Breast epithelium (tissue), 4 donors: ENCODE results near the gene TMEM178A. TPM values are rescaled to one million over a fixed set of nuclear protein-coding genes. Genes with fewer than 3 reads are reported as not detected.

Source experiments
- DNase-seq, 2 donors: peaks; one replicate each; pipeline ENCODE4 v3.0.0-alpha.2; 2019; ENCODE audit warnings: low spot score in 2 of 2
- H3K27ac ChIP-seq, 2 donors: fragments of 200-600 bp; sonication (generic) in 1 of 2; one replicate each; pipeline ENCODE4 v1.5.1; 2016 to 2019; ENCODE audit warnings: mild to moderate bottlenecking in 1 of 2
- H3K27me3 ChIP-seq, 2 donors: fragments of 200-600 bp; sonication (generic) in 1 of 2; one replicate each; pipeline versions ENCODE4 v1.5.1 to v1.6.0; 2017 to 2019; ENCODE audit warnings: control low read depth in 1 of 2, mild to moderate bottlenecking in 1 of 2
- H3K36me3 ChIP-seq: fragments of 200-600 bp; one replicate; pipeline ENCODE4 v1.5.1; 2019
- H3K4me1 ChIP-seq, 2 donors: fragments of 200-600 bp; sonication (generic); one replicate each; pipeline ENCODE4 v1.5.1; 2016 to 2019; ENCODE audit warnings: control low read depth in 1 of 2
- H3K4me3 ChIP-seq, 3 donors: fragments of 200-600 bp; sonication (generic); 1 replicate in 2 of 3; 2 replicates in 1 of 3; pipeline ENCODE4 v1.5.1; 2016 to 2019; ENCODE audit warnings: mild to moderate bottlenecking in 3 of 3, moderate library complexity in 2 of 3
- H3K9me3 ChIP-seq, 2 donors: fragments of 200-600 bp; sonication (generic) in 1 of 2; one replicate each; pipeline ENCODE4 v1.5.1; 2016 to 2019; ENCODE audit warnings: control low read depth in 1 of 2
- CTCF ChIP-seq, 3 donors: fragments of 450-650 bp; IDR thresholded peaks; one replicate each; pipeline ENCODE4 v1.5.1; 2016 to 2017; ENCODE audit warnings: antibody characterized with exemption in 3 of 3, mild to moderate bottlenecking in 3 of 3, moderate library complexity in 3 of 3
- POLR2A ChIP-seq: fragments of 450-650 bp; IDR thresholded peaks from one replicate; pipeline ENCODE4 v1.6.1; 2016; ENCODE audit warnings: antibody characterized with exemption, mild to moderate bottlenecking, moderate library complexity
- POLR2AphosphoS5 ChIP-seq, 3 donors: sonication (generic); formaldehyde crosslinking; IDR thresholded peaks; one replicate each; pipeline ENCODE4 v1.6.1; 2017; ENCODE audit warnings: antibody characterized with exemption in 3 of 3
- intact Hi-C: fragments of 100-400 bp; cut with DNase I; formaldehyde crosslinking; loops from one replicate; pipeline ENCODE4 v1.15.1; 2023; ENCODE audit warnings: low total_unique reads
- total RNA-seq, 3 donors: library from RNA; depleted of rRNA; stranded (reverse); fragments of >200 nt; gene quantifications; one replicate each; pipeline ENCODE4 v1.1.0, GENCODE V29; 2016

TMEM178A gene
- total RNA-seq, 3 donors from 2014 or later: 1.9 to 9.4 (median 3.6) TPM

DNA sequence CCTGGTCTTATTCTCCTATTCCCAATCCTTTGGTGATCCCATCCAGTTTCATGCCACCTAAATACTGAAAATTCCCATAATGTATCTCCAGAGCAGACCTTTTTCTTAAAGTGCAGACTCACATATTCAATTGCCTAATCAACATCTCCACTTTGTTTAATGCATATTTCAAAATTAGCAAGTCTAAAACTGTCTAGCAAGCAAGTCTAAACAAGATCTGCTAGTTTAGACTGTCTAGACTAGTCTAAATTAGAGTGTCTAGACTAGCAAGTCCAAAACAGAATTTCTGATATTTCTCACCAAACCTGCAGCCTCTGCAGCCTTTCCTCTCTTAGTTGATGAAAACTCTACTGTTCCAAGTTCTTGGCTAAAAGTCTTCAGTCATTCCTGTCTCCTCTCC lies 68.7 kb downstream of the TMEM178A start:
- H3K27ac ChIP-seq: no peak overlapping the region
- no peaks in the 10 kb centered on the region for H3K27me3 ChIP-seq
- no peak overlapping the region for H3K4me3 ChIP-seq
- TF ChIP-seq CTCF (IDR thresholded peaks at IDR 0.05): no peak
- intact Hi-C loops: loop anchor here (10.0 kb wide), 1 partner anchor 210 kb away; no protein-coding TSS in a partner anchor
- no peaks in the 10 kb centered on the region for H3K9me3 ChIP-seq
- H3K4me1 ChIP-seq: no peaks in the 10 kb centered on the region
- DNase-seq: no peak
- peaks cover 4% of the 10 kb centered on the region for H3K36me3 ChIP-seq

- H3K4me1 ChIP-seq: no peaks in the 10 kb centered on the region
- DNase-seq: no peak
- peaks cover 4% of the 10 kb centered on the region for H3K36me3 ChIP-seq
- no peak for TF ChIP-seq POLR2AphosphoS5 (IDR thresholded peaks at IDR 0.05)
- TF ChIP-seq CTCF (IDR thresholded peaks at IDR 0.05): no peak
- TF ChIP-seq POLR2A: no peak
- no peak overlapping the region for H3K4me3 ChIP-seq
- H3K27me3 ChIP-seq: no peaks in the 10 kb centered on the region
- H3K27ac ChIP-seq: peak overlapping the region in 1 of 2 donors; percentile 57
- H3K9me3 ChIP-seq: no peaks in the 10 kb centered on the region
- intact Hi-C loops: loop anchor here (10.0 kb wide), 1 partner anchor 211 kb away; no protein-coding TSS in a partner anchor
Observed at GRCh38 chr2:39735648-39736047, 69.9 kb downstream of the TMEM178A start.

- no peaks in the 10 kb centered on the region for H3K27me3 ChIP-seq
- DNase-seq: peak in 1 of 2 donors; percentile 50
- no peaks in the 10 kb centered on the region for H3K4me1 ChIP-seq
- no peak for TF ChIP-seq CTCF (IDR thresholded peaks at IDR 0.05)
- no peak for TF ChIP-seq POLR2AphosphoS5 (IDR thresholded peaks at IDR 0.05)
- TF ChIP-seq POLR2A: no peak
- H3K9me3 ChIP-seq: no peaks in the 10 kb centered on the region
- intact Hi-C loops: loop anchor here (10.0 kb wide), 1 partner anchor 212 kb away; no protein-coding TSS in a partner anchor
- H3K27ac ChIP-seq: peak overlapping the region in 1 of 2 donors; percentile 57
- no peak overlapping the region for H3K4me3 ChIP-seq
- H3K36me3 ChIP-seq: peaks cover 4% of the 10 kb centered on the region
Observed at GRCh38 chr2:39736640-39737039, 70.9 kb downstream of the TMEM178A start.

DNA sequence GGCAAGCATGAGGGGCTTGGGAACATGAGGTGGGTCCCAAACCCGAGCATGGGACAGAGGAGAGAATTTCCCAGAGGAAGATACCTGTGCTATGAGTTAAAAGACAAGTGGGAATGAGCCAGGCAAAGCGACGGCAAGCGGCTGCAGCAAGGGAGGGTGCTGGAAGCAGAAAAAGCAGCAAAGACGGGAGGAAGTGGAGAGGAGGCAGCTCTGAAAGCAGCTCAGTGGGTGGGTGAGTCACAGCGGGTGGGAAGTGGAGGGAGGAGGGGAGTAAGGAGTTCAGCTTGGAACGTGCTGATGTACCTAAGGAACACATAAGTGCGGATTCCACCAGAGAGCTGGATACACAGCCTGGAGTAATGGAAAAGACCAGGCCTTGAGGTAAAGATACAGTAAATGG lies 71.9 kb downstream of the TMEM178A start:
- no peaks in the 10 kb centered on the region for H3K9me3 ChIP-seq
- no peaks in the 10 kb centered on the region for H3K4me1 ChIP-seq
- H3K4me3 ChIP-seq: no peak overlapping the region
- H3K27ac ChIP-seq: peak overlapping the region; percentile 11 to 57
- H3K27me3 ChIP-seq: no peaks in the 10 kb centered on the region
- intact Hi-C loops: loop anchor here (10.0 kb wide), 1 partner anchor 213 kb away; no protein-coding TSS in a partner anchor
- no peak for DNase-seq
- TF ChIP-seq CTCF (IDR thresholded peaks at IDR 0.05) (no peak), POLR2A (no peak), POLR2AphosphoS5 (IDR thresholded peaks at IDR 0.05) (no peak)
- H3K36me3 ChIP-seq: peaks cover 4% of the 10 kb centered on the region

GRCh38 chr2:39738936-39739335 lies 73.2 kb downstream of the TMEM178A start:
- peaks cover 4% of the 10 kb centered on the region for H3K36me3 ChIP-seq
- no peaks in the 10 kb centered on the region for H3K4me1 ChIP-seq
- H3K9me3 ChIP-seq: no peaks in the 10 kb centered on the region
- no peaks in the 10 kb centered on the region for H3K27me3 ChIP-seq
- intact Hi-C loops: loop anchor here (10.0 kb wide), 1 partner anchor 214 kb away; no protein-coding TSS in a partner anchor
- no peak for DNase-seq
- no peak overlapping the region for H3K4me3 ChIP-seq
- TF ChIP-seq CTCF (IDR thresholded peaks at IDR 0.05): no peak
- TF ChIP-seq POLR2A: no peak
- no peak for TF ChIP-seq POLR2AphosphoS5 (IDR thresholded peaks at IDR 0.05)
- H3K27ac ChIP-seq: no peak overlapping the region
